Central memory CD8-positive, alpha-beta T cell (primary cell): ENCODE measurements around the gene ADGRF4.

Experiments used
- ATAC-seq: fragments of 150-1000 bp; cut with Tn5 transposase; replicated peaks from 2 replicates; pipeline ENCODE4 v1.10.0; 2022; ENCODE audit warnings: mild to moderate bottlenecking, moderate FRiP score, moderate number of reproducible peaks; ENCODE audit not compliant: poor library complexity, severe bottlenecking; ENCODE audit errors: extremely low read depth
- DNase-seq, 2 donors: peaks; one replicate each; pipeline ENCODE4 v3.0.0; 2021; ENCODE audit warnings: low spot score in 2 of 2
- H3K27ac Mint-ChIP-seq: one replicate; pipeline ENCODE4 v1.8.0; 2022; ENCODE audit warnings: low read depth, mild to moderate bottlenecking, moderate library complexity, mixed read lengths
- H3K27me3 Mint-ChIP-seq: one replicate; pipeline ENCODE4 v1.8.0; 2022; ENCODE audit warnings: mixed read lengths
- H3K36me3 Mint-ChIP-seq: one replicate; pipeline ENCODE4 v1.8.0; 2022; ENCODE audit warnings: mild to moderate bottlenecking, moderate library complexity, mixed read lengths; ENCODE audit not compliant: insufficient read depth
- H3K4me1 Mint-ChIP-seq: one replicate; pipeline ENCODE4 v1.8.0; 2022; ENCODE audit warnings: mixed read lengths
- H3K4me3 Mint-ChIP-seq: one replicate; pipeline ENCODE4 v1.8.0; 2022; ENCODE audit warnings: mild to moderate bottlenecking, moderate library complexity, mixed read lengths
- H3K9me3 Mint-ChIP-seq: one replicate; pipeline ENCODE4 v1.8.0; 2022; ENCODE audit warnings: mixed read lengths

ADGRF4 gene

DNA sequence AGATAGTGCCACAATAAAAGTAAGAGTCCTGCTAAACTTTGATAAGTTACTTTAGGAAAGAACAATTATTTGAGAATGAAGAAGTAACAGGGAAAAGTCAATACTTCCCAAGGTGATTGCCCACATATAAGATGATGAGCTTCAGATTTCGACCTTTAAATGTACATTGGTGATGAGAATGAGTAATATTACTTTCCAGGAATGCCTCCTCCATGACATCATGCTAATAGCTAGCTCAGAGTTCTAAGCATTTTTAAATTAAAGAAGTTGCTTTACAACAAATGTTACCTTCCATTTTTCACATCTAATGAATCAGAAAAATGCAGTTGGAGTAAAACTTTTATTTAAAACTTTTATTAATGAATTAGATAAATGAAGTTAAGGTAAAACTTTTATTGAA lies 61.0 kb downstream of the ADGRF4 start:
- Mint-ChIP-seq H3K27me3 (peaks cover 38% of the 10 kb centered on the region), H3K36me3 (no peaks in the 10 kb centered on the region), H3K4me1 (no peaks in the 10 kb centered on the region), H3K27ac (no peak overlapping the region), H3K4me3 (no peak overlapping the region), H3K9me3 (no peaks in the 10 kb centered on the region)
- DNase-seq = no peak
- ATAC-seq = no peak

DNA sequence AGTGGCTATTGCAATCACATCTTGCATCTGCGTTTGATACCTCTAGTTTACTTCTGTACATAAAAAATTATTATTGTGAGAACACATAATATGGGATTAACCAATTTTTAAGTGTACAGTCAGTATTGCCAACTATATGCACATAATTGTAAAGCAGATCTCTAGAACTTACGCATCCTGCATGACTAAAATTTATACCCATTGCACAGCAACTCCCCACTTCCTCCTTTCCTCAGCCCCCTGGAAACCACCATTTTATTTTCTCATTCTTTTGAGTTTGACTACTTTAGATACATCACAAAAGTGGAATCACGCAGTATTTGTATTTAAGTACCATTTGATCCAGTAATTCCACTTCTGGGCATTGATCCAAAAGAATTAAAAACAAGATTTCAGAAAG lies 64.1 kb downstream of the ADGRF4 start:
- no peaks in the 10 kb centered on the region for H3K9me3 Mint-ChIP-seq
- H3K27me3 Mint-ChIP-seq = peaks cover 30% of the 10 kb centered on the region
- H3K4me3 Mint-ChIP-seq = no peak overlapping the region
- H3K4me1 Mint-ChIP-seq = no peaks in the 10 kb centered on the region
- no peaks in the 10 kb centered on the region for H3K36me3 Mint-ChIP-seq
- H3K27ac Mint-ChIP-seq = no peak overlapping the region
- DNase-seq (no peak), ATAC-seq (no peak)

DNA sequence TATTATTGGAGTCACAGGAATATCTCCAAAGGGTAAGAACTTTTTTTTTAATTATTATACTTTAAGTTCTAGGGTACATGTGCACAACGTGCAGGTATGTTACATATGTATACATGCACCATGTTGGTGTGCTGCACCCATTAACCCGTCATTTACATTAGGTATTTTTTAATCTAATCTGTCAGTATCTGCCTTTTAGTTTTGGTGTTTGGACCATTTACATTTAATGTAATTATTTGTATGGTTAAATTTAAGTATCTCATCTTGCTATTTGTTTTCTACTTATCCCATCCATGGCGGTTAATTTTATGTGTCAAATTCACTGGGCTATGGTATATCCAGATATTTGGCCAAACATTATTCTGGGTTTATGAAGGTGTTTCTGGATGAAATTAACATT lies 68.1 kb downstream of the ADGRF4 start:
- Mint-ChIP-seq H3K36me3 (no peaks in the 10 kb centered on the region), H3K27ac (no peak overlapping the region), H3K4me1 (no peaks in the 10 kb centered on the region), H3K4me3 (no peak overlapping the region), H3K9me3 (no peaks in the 10 kb centered on the region), H3K27me3 (peaks cover 37% of the 10 kb centered on the region)
- no peak for DNase-seq
- no peak for ATAC-seq

DNA sequence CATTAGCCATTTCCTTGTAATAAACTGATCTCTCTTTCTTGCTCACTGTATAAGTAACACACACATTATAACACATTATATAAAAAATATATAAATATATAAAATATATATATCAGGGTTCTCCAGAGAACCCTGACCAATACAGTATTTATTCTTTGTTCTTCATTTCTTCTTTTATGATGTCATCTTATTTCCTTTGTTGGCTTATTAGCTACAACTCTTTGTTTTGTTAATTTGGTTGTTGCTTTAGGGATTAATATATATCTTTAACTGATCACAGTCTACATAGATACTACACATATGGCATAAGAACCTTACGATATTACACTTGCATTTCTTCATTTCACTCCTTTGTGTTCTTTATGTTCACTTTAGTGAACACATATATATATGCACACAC lies 68.7 kb downstream of the ADGRF4 start:
- ATAC-seq (no peak), DNase-seq (no peak)
- Mint-ChIP-seq H3K9me3 (no peaks in the 10 kb centered on the region), H3K27ac (no peak overlapping the region), H3K36me3 (no peaks in the 10 kb centered on the region), H3K4me3 (no peak overlapping the region), H3K4me1 (no peaks in the 10 kb centered on the region), H3K27me3 (peaks cover 37% of the 10 kb centered on the region)

DNA sequence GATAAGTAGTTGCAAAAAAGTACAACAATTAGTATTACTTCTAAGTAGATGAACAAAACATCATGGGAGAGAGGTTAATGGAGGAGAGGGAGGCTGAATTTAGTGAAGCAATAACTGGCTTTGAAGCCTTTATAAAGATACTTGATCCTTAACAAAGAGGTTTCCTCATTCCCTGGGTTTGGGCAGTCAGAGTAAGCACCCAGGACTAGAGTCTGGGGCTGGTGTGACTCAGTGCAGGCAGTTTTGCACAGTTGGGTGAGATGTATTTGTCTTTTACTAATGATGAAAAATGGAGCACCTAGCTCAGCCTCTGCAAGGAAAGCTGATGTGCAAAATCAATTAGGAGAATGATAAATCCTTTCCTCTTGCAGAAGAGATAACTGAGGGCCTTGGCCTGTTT lies 71.6 kb downstream of the ADGRF4 start:
- ATAC-seq = no peak
- Mint-ChIP-seq H3K36me3 (no peaks in the 10 kb centered on the region), H3K4me1 (no peaks in the 10 kb centered on the region), H3K27me3 (peaks cover 19% of the 10 kb centered on the region), H3K9me3 (no peaks in the 10 kb centered on the region), H3K27ac (no peak overlapping the region), H3K4me3 (no peak overlapping the region)
- DNase-seq = no peak
